NCI-H2196 treated with DMSO at 0.1 percent for 48 hours (cell line): ENCODE results near the gene CABP7.

ENCODE experiments used
- DNase-seq: peaks from one replicate; lab custom pipeline; 2025; ENCODE audit not compliant: unreplicated experiment; lab: John Stamatoyannopoulos, UW

CABP7 gene

DNA sequence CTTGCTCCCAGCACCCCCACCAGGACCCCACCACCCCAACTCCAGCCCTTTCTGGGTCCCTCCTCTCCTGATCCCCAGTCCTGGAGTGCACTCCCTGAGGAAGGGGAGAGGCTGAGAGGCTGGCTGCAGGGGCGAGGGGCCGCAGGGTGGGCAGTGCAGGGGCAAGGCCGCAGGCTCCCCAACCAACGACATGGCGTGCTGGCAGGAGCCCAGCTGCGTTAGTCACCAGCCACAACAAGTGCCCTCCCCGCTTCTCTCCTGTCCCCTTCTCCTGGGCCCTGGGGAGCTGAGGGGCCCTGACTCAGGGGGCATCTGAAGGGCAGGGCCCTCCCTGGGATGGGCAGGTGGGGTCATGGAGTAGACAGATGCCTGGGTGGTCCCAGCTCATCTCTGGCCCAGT lies 2.3 kb downstream of the CABP7 start:
- no peak for DNase-seq

- DNase-seq: no peak
Measured at GRCh38 chr22:29722587-29722986, 2.8 kb downstream of the CABP7 start.

DNA sequence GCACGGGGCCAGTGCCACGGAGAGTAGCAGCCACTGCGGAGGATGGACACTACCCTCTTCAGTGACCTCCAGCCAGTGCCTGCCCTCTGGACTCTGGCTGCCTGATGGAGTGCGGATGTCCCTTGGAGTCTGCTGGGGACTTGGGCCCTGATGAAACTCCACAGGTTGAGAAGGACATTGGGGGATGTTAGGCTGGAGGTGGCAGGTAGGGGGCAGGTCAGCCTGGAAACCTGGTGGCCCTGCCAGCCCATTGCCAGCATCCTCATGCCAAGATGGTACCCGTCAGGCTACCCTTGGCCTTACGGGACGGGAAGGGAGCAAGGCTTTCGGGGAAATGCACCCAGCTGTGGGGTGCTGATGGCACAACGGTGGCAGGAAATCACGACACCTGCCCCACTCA lies 4.0 kb downstream of the CABP7 start:
- DNase-seq: no peak

DNA sequence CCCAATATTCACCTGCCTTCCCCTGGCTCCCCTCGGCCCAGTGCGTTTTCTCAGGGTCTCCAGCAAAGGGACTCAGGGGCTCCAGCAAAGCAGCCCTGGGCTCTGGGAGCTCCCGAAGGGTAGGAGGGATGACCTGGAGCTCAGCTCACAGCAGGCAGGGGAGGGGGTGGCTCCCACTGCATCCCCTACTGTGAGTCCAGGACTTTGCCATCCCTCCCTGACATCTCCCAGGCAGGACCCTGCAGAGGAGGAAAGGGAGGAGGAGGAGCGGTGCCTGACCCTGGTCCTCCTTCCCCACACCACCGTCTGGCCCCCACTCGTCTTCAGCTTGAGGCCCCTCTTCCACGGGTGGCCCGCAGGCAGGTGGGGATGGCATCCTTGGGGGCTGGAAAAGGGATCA lies 5.0 kb downstream of the CABP7 start:
- DNase-seq: no peak

GRCh38 chr22:29726106-29726505 lies 6.3 kb downstream of the CABP7 start:
- no peak for DNase-seq

DNA sequence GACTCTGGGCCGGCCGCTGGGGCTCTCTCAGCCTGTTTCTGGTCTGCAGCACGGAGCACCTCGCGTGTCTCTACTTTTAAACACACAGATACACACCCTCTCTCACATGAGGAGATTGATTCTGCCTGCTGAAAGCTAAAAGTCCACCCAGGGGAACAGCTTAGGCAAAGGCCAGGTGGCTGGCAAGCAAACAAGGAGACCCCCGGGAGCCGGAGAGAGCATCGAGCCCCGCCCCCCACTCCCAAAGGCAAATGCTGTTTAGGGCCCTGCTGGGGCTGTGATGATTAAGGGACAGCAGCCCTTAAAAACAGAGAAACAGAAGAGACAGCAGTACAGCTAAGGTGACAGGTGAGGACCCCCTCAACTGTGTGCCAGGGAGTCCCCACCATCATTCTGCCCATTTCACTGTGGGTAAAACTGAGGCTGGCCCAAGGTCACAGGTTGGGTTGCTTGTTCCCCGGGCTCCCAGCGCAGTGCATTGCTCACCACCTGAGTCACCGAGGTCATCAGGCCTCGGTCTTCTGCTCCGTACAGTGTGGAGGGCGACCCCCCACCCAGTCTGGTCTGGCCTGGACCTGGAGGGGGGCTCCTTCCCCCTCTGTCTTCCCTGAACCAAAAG lies 6.8 kb downstream of the CABP7 start:
- DNase-seq: no peak

DNA sequence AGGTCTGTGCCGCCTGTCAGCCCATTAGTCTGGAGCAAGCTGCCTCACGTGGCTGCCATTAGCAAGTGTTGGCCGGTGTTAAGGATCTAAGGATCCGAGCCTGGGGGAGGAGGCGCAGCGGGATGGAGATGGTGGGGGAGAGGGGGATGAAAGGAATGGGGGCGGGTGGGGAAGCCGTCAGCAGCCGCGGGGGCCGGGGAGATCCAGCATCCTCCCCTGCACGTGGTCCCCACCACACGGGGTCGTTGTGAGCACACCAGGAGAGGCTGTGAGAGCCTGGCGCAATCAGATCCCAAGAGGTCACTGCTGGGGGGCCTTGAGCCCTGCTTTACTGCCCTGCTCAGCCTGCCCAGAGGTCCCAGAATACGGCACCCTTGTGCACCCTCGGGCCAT lies 7.3 kb downstream of the CABP7 start:
- DNase-seq: no peak

DNA sequence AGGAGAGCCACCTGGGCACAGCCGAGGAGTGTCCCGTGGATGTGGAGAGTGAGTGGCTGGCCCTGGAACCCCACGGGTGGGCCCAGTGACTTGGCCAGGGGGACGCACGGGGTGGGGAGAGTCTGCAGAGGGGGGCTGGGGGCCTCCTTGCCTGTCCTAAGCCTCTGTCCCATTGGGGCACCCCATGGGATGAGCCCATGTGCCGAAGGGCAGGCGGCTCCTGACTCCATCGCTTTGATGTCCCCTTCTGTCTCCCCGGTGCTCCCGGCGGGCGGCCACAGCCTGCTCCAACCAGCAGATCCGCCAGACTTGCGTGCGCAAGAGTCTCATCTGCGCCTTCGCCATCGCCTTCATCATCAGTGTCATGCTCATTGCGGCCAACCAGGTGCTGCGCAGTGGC lies 9.4 kb downstream of the CABP7 start:
- no peak for DNase-seq

DNA sequence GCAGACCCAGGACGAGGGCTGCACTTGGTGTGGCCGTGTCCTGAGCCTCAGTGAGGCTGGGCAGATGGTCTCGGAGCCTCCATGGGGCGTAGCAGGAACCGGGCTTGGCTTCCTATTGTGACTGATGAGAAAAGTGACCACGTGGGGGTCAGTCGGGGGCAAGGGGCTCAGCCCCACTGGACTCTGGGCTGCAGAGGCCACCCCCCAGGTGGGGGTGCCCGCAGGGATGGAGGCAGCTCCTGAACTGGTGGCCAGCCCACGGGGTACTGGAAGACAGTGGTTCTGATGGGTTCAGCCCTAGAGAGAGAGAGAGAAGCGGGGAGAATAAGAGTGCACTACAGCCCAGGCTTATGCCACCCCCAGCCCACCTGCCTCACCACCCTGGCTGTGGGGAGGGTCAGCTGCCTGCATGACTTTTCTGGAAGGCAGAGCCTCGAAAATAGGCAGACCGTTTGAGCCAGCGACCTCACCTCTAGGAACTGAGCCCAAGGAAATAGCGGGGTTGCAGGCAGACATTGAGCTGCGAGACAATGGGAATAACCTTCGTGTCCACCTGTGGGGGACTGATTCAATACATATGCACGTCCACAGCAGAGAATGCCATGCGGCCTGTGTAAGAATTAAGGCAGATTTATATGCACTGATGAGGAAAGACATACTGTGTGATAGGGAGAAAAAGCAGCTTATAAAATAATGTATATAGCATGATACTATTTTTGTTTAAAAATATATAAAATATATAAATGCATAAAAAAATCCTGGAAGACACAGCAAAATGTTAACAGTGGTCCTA lies 11.5 kb downstream of the CABP7 start:
- DNase-seq: no peak

DNA sequence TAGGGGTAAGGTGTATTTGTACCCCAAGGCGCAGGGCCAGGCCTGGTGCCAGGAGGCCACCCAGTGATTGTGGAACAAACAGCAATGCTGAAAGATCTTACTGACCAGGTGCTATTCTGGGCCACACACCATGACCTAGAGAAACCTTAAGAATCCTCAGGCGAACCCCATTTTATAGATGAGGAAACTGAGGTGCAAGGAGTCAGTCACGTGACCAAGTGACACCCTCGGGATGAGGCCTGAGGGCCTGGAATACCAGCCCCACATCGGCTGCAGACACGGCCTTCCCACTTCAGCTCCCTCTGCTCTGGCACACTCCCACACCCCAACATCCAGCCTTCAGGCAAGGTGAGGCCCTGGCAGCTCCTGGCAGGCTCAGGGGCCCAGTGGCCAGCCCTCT lies 13.1 kb downstream of the CABP7 start:
- DNase-seq: no peak

- DNase-seq: no peak
Measured at GRCh38 chr22:29733362-29734201, 13.8 kb downstream of the CABP7 start.

- DNase-seq: no peak
Measured at GRCh38 chr22:29734406-29734805, 14.6 kb downstream of the CABP7 start.

- DNase-seq: no peak
Measured at GRCh38 chr22:29734838-29735237, 15.0 kb downstream of the CABP7 start.

DNA sequence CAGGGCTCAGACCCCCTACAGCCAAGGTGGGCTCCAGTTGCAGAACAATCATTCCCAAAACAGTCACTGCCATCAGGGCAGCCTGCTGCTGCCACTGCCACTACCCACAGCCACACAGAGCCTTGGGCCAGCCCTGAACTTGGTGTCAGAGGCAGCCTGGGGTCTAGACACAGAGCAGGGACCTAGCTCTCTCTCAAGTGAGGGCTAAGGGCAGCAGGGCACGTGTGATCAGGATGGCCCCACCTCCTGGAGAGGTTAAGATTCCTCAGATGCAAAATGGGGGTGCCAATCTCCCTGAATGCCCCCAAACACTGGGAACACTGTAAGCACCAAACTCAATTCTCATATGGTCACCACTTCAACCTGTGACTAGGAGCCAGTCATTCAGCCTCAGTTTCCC lies 15.6 kb downstream of the CABP7 start:
- DNase-seq: no peak

GRCh38 chr22:29737251-29738117 lies 17.7 kb downstream of the CABP7 start:
- no peak for DNase-seq

- DNase-seq: no peak
Measured at GRCh38 chr22:29738118-29738815, 18.5 kb downstream of the CABP7 start.

DNA sequence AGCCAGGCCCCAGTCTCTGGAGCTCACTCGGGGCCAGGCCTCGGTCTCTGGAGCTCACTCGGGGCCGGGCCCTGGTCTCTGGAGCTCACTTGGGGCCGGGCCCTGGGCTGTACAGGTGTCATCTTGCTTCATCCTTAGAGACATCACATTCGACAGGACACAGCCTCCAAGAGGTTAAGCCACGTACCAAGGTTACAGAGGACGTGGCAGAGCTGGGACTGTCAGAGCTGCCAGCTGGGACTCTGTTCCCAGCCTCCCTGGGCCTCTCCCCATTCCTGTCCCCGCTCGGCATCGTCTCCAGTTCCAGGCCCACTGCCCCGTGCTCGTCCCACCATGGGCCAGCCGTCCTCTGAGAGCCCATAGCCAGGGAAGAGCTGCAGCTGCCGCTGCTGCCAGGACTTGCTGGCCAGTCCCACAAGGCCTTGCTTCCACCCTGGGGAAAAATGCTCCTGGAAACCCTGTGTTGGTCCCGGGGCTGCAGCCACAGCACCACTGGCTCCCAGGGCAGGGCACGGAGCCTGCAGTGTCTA lies 19.6 kb downstream of the CABP7 start:
- DNase-seq: no peak

DNA sequence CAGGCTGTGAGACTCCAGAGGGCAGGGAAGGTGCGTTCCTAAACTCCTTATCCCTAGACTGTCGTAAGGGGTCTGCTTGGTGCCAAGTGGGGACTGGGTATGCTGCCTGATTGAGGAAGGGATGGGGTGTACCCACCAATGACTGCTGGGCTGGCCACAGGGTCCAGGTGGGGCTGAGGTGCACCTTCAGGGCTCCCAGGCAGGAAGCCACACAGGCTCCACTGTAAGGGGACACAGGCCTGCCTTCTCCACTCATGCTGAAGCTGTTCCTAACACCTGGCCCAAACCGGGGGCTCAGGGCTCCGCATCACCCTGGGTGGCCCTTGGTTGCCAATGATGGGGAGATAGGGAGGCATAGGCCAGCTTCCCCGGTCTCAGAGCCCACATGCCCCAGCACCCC lies 20.4 kb downstream of the CABP7 start:
- no peak for DNase-seq

GRCh38 chr22:29741926-29742325 lies 22.1 kb downstream of the CABP7 start:
- DNase-seq: no peak

GRCh38 chr22:29742326-29742725 lies 22.5 kb downstream of the CABP7 start:
- DNase-seq: no peak
